Parathyroid adenoma (tissue), 2 donors: ENCODE data around the gene PSMB3.

Source experiments
- H2AFZ ChIP-seq: fragments of 300-600 bp; sonication (generic); one replicate; pipeline ENCODE4 v1.7.0; 2017; ENCODE audit warnings: antibody characterized with exemption, mild to moderate bottlenecking
- H3K27ac ChIP-seq: fragments of 300-600 bp; sonication (generic); one replicate; pipeline ENCODE4 v1.7.0; 2017
- H3K27me3 ChIP-seq: fragments of 300-600 bp; sonication (generic); one replicate; pipeline ENCODE4 v1.7.0; 2017; ENCODE audit warnings: low read length; ENCODE audit not compliant: control insufficient read depth, insufficient read depth
- H3K36me3 ChIP-seq: fragments of 300-600 bp; sonication (generic); one replicate; pipeline ENCODE4 v1.7.0; 2017; ENCODE audit warnings: low read length; ENCODE audit not compliant: control insufficient read depth, insufficient read depth
- H3K4me1 ChIP-seq: fragments of 300-600 bp; sonication (generic); one replicate; pipeline ENCODE4 v1.7.0; 2017; ENCODE audit warnings: control low read depth
- H3K4me2 ChIP-seq: fragments of 300-600 bp; sonication (generic); one replicate; pipeline ENCODE4 v1.7.0; 2017; ENCODE audit warnings: low read length
- H3K4me3 ChIP-seq: fragments of 300-600 bp; sonication (generic); one replicate; pipeline ENCODE4 v1.7.0; 2017; ENCODE audit warnings: low read depth, low read length
- H3K79me2 ChIP-seq: fragments of 300-600 bp; sonication (generic); one replicate; pipeline ENCODE4 v1.7.0; 2017; ENCODE audit warnings: control low read depth
- H3K9ac ChIP-seq: fragments of 300-600 bp; sonication (generic); one replicate; pipeline ENCODE4 v1.7.0; 2017; ENCODE audit warnings: mild to moderate bottlenecking
- H3K9me3 ChIP-seq: fragments of 300-600 bp; sonication (generic); one replicate; pipeline ENCODE4 v1.7.0; 2017; ENCODE audit warnings: low read length; ENCODE audit not compliant: control insufficient read depth
- CTCF ChIP-seq: fragments of 300-600 bp; sonication (generic); IDR thresholded peaks from one replicate; pipeline ENCODE4 v1.7.0; 2017; ENCODE audit warnings: antibody characterized with exemption, mild to moderate bottlenecking
- donor health status: primary hyperparathyroidism.

PSMB3 gene

GRCh38 chr17:38733982-38734973 is 18.3 kb upstream of the PSMB3 start:
- Histone ChIP-seq H3K4me3 (no peak overlapping the region), H3K79me2 (no peaks in the 10 kb centered on the region), H3K9me3 (no peaks in the 10 kb centered on the region), H3K27me3 (no peaks in the 10 kb centered on the region), H3K9ac (no peak overlapping the region), H3K36me3 (no peaks in the 10 kb centered on the region), H3K4me1 (peaks cover 19% of the 10 kb centered on the region), H3K27ac (no peak overlapping the region), H2AFZ (no peak overlapping the region), H3K4me2 (no peak overlapping the region)
- TF ChIP-seq CTCF = peak; percentile 19

- no peak overlapping the region for H3K27ac ChIP-seq
- H3K4me1 ChIP-seq = peaks cover 19% of the 10 kb centered on the region
- peaks cover 3% of the 10 kb centered on the region for H3K79me2 ChIP-seq
- no peaks in the 10 kb centered on the region for H3K36me3 ChIP-seq
- no peaks in the 10 kb centered on the region for H3K9me3 ChIP-seq
- no peak overlapping the region for H3K9ac ChIP-seq
- no peak overlapping the region for H2AFZ ChIP-seq
- peak; percentile 93 for TF ChIP-seq CTCF
- no peak overlapping the region for H3K4me2 ChIP-seq
- no peak overlapping the region for H3K4me3 ChIP-seq
- no peaks in the 10 kb centered on the region for H3K27me3 ChIP-seq
Measured at GRCh38 chr17:38735161-38735997, 17.2 kb upstream of the PSMB3 start.

- no peak for TF ChIP-seq CTCF
- no peaks in the 10 kb centered on the region for H3K9me3 ChIP-seq
Measured at GRCh38 chr17:38738007-38738662, 14.4 kb upstream of the PSMB3 start.

GRCh38 chr17:38738686-38739085 is 13.9 kb upstream of the PSMB3 start:
- peaks cover 14% of the 10 kb centered on the region for H3K4me1 ChIP-seq
- H3K27me3 ChIP-seq = no peaks in the 10 kb centered on the region
- H3K36me3 ChIP-seq = no peaks in the 10 kb centered on the region
- no peak overlapping the region for H3K4me3 ChIP-seq
- no peak for TF ChIP-seq CTCF
- H3K27ac ChIP-seq = no peak overlapping the region
- no peaks in the 10 kb centered on the region for H3K9me3 ChIP-seq
- H2AFZ ChIP-seq = no peak overlapping the region
- H3K4me2 ChIP-seq = no peak overlapping the region
- no peak overlapping the region for H3K9ac ChIP-seq
- H3K79me2 ChIP-seq = peaks cover 3% of the 10 kb centered on the region

More at GRCh38 chr17:38738007-38738662, 14.4 kb upstream of the PSMB3 start:
- H3K4me3 ChIP-seq = no peak overlapping the region
- no peaks in the 10 kb centered on the region for H3K27me3 ChIP-seq
- H3K36me3 ChIP-seq = no peaks in the 10 kb centered on the region
- H3K4me1 ChIP-seq = peaks cover 11% of the 10 kb centered on the region
- no peak overlapping the region for H3K4me2 ChIP-seq
- H2AFZ ChIP-seq = no peak overlapping the region
- no peak overlapping the region for H3K9ac ChIP-seq
- no peak overlapping the region for H3K27ac ChIP-seq
- H3K79me2 ChIP-seq = peaks cover 3% of the 10 kb centered on the region
